Measurements from ENCODE around the gene NT5DC1.

NT5DC1 gene

DNA sequence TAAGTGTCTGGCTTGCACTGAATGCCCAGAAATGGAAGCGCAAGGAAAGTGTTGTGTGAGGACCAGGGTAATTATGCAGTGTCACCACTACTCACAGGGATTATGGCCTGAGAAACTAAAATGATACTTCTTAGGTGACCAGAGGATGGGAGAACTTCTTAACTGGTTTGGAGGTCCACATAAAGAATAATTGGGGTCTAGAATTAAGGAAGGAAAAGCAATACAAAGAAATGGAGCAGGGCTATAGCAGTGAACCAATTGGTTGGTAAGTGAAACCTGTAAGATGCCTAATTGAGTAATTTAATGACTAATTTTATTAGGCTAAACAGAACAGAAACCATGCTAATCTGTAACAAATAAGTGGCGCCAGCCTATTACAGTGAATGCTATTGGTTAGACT, 147.9 kb downstream of the NT5DC1 start:
- no peak for DNase-seq

DNA sequence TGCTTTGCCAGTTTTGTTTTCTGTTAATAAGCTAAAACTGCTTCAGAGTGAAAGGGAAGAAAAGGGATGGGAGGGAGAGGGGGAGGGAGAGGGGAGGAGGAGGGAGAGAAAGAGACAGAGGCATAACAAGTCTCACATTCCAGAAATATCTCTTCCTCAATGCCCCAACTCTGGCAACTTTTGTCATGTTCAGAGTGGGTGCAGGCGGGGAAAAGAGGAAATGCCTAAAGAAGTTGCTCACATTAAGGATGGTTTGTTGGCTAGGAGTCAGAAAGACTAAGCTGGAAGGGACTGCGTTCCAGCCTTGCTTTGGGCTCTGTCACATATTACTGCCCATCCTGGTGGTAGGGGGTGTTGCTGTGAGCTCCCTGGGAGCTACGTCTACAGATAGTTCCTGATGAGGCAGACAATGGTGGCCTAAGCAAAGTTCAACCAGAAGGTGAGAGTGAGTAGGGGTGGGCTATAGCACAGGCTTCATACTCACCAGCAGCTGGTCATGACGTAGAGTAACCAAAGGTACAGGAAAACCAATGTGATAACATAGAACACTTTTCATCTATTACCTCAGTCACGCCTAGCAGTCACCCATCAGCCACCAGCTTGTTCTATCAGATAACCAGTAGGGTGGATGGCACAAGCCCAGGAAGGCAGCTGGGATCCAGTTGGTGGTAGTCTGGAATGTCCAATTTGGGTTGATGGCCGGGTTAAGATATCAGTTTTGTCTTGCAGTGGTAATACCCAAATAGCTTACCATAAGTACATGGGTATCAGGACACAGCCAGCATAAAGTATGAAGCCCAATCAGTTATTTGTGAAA, 151.1 kb downstream of the NT5DC1 start:
- DNase-seq, result no peak

DNA sequence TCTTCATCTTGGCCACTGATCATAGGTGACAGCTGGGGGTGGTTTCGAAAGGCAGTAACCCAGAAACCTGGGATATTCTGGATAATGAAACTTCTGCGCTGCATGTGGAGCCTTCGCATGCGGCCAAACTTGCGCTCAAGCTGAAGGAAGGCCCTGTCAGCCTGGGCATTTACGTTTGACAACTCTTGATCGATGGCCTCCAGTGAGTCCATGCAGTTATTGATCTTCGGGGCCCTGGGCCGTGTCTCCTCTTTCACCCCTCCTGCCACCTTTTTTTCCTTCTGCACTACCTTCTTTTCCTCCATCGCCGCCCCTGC, 152.5 kb downstream of the NT5DC1 start:
- DNase-seq, result no peak

DNA sequence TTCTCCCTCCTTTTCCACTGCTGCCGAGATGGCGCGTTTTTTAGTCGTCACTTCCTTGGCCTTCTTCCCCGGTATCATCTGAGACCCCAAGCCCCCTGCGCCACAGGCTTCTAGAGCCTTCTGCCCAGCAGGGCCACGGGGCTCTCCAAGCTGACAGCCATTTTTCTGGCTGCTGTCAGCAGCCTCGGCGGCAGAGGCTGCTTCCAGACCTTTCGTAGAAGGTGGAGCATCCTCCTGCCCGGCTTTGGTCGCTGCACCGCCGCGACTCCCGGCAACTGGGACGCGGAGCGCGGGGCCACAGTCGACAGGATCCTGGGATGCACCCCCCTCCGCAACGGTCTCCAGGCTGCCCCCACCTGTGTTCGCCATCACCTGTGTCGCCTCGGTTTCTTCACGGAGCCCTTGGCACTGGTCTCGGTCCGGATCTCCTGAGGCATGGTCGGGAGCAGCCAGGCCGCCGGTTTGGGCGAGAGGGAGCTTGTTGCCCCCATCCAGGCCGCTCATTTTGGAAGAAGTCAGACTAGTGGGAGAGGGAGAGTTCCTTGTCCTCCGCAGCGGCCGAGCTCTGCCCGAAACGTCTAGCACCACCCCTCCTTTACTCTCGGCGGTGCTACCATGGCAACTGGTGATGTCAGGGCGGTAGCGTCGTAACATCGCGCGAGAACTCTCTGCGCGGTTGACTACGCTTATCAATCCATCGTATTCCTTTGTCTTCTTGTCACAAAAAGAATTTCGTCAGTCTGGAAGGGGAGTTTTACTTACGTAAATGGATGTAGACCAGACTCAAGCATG, 153.0 kb downstream of the NT5DC1 start, which contains the start of gene TSPYL4:
TSS of gene TSPYL4 (minus strand) at position 571 of the 792 bp plus-strand sequence. CDS start at position 504, 67 bp downstream.
- peak; percentile 93 for DNase-seq

DNA sequence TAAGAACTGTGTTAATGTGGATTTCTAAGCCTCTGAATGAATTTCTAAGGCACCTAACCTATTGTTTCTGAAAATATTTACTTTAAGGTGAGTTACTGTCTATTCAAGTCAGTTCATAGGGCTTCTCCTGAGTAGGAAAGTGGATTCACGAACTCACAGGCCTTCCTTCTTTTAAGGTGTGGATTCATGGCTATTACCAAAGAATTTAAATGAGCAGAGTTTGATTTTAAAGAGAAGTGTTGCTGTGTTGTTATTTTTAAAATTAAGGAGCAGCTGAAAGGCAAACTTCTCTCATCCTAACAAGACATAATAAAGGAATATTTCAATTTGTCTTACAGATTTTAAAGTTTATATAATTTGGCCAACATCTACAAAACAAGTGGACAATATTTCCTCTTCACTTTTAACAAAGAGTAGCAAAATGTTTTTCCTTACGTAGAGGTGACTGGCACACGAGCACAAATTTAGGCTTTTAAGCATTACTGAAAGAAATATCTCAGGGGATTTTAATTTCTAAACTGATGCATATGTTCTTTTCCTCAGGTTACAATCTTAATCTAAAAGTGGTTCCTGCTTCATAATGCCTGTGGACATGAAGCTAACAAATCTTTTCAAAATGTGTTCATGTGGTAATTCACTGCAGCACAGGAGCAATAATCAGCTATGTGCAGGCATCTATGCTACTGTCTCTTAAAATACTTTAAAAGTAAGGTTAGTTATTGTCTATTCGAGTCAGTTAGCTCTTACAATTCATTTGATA, 153.8 kb downstream of the NT5DC1 start:
- DNase-seq, result no peak

DNA sequence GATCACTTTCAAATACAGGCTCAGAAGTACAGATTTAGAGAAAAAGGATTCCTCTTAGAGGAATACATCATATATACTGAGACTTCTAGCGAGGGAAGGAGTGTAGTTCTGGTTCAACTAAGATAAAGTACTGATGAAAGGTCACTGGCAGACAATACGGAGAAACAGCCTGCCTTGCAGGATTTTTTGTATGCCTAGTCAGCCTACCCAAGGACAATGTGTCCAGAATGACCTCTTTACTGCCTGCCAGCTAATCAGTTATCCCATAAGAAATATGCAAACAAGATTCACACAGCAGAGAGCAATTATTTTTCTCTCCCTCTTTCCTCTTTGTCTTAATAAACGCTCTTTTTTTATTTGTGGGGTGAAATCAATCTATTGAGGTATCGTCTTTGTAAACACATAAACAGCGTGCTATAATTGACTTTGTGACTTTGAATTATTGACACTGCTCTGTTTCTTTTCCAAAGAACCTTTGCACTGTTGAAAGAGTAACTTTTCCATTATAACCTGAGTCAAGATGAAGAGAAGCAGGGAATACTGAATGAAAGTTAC, 154.7 kb downstream of the NT5DC1 start:
- DNase-seq, result no peak

DNA sequence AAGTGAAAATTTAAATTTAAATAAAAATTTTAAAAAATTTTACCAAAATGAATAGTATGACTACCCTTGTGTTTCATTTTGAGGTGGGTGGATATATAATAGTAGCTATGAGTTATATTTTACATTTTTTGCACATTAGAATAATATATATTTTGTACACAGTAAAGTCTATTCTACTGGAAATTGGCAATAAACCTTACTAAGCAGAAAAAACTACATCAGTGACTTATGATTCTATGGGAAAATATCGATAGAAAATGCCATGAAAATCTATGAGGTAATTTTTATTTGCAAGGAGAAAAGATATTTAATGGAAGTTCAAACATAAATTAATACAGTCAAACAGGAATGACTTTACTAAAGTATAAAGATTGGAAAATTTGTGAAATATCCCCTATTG, 156.0 kb downstream of the NT5DC1 start:
- no peak for DNase-seq

DNA sequence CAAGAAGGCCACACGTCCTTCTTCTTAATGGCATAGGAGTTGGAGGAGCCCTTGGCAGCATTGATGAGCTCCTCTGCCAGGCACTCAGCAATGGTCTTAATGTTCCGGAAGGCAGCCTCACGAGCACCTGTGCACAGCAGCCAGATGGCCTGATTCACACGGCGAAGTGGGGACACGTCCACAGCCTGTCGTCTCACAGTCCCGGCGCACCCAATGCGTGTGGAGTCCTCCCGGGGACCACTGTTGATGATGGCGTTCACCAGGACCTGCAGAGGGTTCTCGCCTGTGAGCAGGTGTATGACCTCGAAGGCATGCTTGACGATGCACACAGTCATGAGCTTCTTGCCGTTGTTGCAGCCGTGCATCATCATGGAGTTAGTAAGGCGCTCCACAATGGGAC, 157.9 kb downstream of the NT5DC1 start:
- DNase-seq, result no peak

DNA sequence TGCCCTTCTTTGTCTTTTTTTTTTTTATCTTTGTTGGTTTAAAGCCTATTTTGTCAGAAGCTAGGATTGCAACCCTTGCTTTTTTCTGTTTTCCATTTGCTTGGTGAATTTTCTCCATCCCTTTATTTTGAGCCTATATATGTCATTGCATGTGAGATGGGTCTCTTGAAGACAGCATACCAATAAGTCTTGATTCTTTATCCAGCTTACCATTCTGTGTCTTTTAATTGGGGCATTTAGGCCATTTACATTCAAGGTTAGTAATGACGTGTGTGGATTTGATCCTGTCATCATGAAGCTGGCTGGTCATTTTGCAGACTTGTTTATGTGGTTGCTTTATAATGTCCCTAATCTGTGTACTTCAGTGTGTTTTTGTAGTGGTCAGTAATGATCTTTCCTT, 162.7 kb downstream of the NT5DC1 start:
- no peak for DNase-seq

DNA sequence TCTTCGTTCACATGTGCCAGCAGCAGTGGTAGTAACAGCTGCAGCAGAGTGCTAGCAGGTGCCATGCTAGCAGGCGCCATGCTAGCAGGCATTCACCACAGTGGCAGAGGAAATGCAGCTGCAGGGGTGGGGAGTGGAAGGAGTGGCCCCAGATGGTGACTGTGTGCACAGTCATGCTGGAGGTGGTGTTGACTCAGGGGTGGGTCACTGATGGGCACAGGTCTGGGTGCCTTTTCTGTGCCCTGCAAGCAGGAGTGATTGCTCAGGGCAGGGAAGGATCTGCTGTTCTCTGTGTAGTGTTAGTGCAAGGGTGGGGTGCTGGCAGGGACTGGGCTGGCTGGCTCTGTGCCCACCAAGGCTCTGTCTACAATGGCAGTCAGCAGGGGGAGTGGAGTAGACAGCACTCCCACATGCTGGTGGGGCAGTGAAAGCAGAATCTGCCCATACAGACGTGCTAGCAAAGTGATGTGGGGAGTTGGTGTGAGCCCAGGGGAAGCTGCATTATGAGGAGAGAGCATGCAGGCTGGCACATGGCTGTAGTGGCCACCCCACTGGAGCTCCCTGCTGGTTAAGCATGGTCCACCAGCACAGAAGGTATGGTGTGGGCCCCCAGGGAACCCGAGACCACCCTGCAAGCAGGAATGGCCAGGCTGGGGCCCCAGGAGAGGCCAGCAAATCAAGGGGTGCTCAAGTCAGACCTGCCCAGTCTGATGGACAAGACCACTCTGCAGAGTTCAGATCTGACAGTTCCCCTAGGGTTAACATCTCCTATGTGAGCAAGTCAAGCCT, 164.6 kb downstream of the NT5DC1 start:
- no peak for DNase-seq

DNA sequence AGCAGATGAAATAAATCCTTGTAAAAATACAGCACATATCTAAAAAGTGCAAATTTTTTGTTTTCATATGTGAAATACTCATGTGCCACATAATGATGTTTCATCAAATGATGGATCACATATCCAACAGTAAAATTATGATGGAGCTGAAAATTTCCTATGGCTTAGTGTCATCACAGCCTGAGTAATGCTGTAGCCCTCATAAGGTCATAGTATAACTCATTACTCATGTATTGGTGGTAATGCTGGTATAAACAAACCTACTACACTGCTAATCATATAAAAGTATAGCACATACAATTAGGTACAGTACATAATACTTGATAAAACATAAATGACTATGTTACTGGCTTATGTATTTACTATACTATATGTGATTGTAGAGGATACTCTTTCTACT, 166.2 kb downstream of the NT5DC1 start:
- no peak for DNase-seq

DNA sequence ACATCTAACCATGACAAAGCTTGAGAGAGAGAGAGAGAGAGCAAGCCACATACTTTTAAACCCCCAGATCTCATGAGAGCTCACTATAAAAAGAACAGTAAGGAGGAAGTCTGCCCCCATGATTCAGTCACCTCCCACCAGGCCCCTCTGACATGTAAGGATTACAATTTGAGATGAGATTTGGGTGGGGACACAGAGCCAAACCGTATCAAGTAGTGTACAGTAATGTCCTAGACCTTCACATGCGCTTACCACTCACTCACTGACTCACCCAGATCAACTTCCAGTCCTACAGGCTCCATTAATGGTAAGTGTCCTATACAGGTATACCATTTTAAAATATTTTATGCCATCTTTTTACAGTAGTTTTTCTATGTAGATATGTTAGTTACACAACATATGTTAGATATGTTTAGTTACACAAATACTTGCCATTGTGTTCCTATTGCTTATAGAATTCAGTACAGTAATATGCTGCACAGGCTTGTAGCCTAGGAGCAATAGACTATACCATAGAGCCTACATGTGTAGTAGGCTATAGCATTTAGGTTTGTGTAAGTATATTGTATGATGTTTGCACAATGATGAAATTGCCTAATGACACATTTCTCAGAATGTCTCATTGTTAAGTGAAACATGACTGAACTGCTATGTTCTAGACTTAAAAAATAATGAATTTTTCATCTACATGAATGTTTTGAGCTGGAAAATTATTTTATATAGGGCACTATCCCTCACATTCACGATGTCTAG, 167.4 kb downstream of the NT5DC1 start:
- no peak for DNase-seq

DNA sequence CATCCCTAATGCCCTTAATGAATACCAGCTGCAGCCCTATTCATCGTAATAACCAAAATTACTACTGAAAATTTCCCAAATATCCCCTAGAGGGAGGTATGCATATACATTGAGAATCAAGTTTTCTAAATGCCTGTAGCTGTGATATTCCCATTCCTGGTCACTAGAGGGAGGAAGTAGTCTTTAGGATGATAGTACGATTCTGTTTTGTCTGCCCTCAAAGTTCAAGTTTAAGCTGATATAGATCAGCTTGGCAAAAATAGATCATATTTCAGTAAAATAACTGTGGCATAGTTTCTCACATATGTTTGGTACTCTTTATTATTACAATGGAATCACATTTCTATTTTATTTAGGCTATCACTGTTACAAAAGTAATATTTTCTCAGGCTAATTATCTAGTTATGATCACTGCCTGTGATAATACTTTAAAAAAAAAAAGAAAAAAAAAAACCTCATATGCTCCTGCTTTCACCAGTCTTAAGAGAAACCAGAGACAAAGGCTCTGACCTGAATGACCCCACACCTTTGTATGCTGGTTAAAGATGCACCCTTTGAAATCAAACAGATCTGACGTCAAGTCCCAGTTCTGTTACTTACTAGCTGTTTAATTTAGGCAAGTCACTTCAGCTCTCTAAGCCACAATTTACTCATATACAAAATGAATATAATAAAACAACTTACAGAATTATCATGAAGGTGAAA, 168.1 kb downstream of the NT5DC1 start:
- DNase-seq, result peak; percentile 36

DNA sequence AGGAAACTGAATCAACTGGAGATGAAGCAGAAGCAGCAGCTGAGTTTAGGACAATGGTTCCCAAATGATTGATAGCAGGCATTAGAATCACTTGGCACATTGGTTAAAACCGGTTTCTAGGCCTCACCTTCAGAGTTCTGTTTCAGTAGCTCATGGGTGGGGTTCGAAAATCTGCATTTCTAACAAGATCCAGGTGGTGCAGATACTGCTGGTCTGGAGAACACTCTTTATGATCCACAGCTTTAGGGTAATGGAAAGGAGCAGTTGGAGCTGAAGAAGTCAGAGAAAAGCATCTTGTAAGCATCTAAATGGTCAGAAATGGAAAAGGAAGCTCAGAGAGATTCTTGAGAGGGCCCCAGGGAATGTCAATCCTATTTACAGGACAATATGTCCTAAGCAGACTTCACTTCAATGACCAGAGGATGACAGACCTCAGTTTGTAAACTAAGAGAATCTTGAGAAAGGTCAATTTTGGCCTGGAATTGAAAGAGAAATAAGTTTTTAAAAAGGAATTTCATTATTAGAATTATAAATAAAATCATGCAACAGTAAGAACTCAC, 170.6 kb downstream of the NT5DC1 start:
- no peak for DNase-seq

DNA sequence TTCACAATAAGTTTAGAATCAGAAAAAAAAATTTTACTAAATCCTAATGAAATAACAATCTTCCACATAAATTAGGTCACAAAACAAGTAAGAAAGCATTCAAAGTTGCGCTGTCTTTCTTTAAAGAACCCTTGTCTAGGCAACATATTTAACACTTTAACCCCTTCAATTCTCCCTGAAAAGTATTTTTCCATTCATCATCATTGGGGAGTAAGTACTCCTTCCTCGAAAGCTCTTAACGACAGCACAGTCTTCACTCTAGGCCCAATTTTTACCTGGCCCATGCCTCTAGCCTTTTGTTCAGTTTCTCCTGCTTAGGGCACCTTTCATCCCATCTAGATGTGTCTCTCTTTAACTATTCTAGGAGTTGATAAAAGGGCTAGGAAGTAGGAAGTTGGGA, 176.5 kb downstream of the NT5DC1 start:
- DNase-seq, result no peak

DNA sequence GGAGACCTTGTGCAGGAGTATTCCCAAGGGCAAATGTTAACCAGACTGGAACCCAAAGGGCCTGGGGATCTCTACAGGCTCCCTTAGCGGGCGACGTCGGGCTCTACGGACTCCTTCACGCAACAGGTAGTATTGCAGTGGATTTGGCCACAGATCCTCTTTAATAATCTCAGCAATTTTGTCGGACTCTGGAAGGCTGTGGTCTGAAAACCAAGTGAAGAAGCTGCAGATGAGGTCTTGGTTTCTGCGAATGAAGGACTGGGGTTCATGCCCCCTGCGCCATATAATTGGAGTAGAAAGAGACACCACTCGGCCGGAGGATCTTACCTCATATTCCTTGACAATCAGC, 177.8 kb downstream of the NT5DC1 start:
- no peak for DNase-seq

DNA sequence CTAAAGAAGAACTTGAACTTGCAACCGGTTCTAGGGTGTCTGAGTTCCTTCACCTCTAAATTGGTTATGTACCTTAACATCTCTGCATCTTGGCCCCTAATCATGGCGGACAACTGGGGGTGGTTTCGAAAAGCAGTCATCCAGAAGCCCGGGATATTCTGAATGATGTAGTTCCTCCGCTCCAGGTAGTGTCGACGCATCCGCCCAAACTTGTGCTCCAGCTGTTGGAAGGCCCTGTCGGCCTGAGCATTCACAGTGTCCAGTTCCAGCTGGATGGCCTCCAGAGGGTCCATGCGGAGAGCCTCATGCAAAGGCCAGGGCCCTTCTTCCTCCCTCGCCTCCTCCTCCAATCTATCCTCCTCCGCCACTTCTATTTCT, 178.2 kb downstream of the NT5DC1 start:
- peak; percentile 27 for DNase-seq

DNA sequence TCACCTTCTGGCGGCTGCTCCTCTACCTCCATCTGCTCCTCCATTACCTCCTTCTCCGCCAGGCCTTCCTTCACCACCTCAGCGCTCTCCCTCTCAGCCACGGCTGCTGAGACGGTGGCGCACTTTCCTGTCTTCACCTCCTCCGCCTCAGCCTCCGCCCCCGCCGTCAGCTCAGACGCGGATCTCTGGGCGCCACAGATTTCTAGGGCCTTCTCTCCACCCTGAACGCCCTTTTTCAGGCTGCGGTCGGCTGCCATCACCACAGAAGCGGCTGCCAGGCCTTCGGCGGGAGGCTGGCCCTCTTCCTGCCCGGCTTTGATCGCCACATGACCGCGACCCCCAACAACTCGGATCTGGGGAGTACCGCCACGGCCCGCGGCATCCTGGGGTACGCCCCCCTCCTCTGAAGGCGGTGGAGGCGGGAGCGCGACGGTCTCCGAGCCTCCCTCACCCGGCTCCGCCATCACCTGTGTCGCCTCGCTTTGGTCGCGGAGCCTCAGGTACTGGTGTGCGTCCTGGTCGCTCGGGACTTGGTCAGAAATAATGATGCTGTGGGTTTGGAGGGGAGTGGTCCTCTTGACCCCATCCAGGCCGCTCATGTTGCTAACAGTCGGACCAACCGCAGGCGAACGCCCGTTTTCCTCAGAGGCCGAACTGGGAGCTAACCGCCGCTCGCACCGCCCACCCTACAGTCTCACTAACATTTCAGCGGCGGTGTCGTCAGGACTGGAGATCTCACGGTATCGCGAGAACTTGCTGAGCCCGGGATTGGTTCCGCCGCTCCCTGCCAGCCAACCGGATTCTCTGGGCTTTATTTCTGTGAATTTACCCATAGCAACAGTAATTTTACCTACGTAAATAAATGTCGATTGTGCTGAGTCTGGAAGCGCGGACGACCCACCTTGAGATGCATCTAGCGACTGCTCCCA, 178.8 kb downstream of the NT5DC1 start, which contains the start of gene TSPYL1:
TSS of gene TSPYL1 (minus strand) at position 699 of the 929 bp plus-strand sequence. CDS start at position 599, 100 bp downstream.
- DNase-seq, result peak; percentile 97

DNA sequence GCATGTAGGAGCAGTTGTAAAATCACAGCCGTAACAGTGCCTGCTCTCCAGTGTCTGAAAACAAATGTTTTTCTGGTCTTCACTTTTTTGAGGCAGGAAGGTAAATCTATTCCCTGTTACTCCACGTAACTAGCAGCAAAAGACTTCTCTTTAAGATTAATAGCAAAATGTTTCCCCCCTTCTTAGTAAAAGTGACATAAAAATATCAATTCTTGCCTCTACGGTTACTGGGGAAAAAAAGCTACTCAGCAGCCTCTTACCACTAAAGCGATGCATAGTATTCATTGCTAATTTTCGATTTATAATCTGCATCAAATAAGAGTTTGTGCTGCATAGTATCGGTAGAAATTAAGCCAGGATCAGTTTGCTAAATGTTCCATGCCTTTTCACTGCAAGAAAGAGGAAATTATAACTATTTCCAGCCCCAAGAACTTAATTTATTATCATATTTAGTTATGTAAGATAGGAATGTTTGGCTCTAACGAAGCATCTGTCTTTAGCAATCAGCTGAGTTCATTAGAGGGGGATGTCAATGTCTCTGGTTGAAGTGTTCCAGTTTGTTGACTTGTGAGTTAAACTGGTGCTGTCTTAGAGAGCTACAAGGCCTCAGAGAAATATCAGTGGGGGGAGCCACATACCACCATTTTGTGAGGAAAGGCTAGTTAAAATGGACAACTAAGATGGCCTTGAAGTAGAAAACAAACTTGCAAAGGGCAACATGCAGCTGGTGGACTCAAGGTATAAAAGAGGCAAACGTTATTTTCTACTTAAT, 179.7 kb downstream of the NT5DC1 start:
- DNase-seq, result no peak

Data from activated CD4-positive, alpha-beta T cell treated with anti-CD3 and anti-CD28 coated beads, Interleukin-2, Interleukin-6, amounts not matched to agents 100 ng/mL and 50 ng/mL, durations not matched to agents 16 hours and 8 hours (primary cell).